Measurements from ENCODE around the gene CCR6.
"Not testable (repeated sequence)": the region's sequence is repeated elsewhere in the genome, so short reads cannot be mapped to it uniquely, and the experiment has no call there.

The CCR6 gene

DNA sequence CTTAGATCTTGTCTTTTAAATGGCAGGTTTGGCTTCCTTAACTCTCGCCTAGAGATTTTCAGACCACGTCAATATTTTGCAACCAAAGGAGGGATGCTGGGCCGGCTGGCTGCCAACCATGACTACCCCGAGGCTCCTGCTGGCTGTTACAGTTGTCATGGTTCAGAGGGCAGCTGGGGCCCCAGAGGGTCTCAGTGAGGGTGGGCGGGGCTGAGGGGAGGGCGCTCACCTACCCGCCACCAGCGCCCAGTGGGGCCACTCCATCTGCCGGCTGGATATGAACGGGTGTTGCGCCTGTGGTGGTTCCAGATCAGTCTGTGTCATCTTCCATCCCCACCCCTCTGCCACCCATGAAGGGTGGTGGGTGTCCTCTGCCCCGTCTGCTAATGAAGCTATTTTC lies 22.6 kb downstream of the CCR6 start:
- no peak for DNase-seq

- DNase-seq: no peak
These were observed 23.2 kb downstream of the CCR6 start for GRCh38 chr6:167146135-167146534.

GRCh38 chr6:167146977-167147376 lies 24.1 kb downstream of the CCR6 start:
- no peak for DNase-seq

DNA sequence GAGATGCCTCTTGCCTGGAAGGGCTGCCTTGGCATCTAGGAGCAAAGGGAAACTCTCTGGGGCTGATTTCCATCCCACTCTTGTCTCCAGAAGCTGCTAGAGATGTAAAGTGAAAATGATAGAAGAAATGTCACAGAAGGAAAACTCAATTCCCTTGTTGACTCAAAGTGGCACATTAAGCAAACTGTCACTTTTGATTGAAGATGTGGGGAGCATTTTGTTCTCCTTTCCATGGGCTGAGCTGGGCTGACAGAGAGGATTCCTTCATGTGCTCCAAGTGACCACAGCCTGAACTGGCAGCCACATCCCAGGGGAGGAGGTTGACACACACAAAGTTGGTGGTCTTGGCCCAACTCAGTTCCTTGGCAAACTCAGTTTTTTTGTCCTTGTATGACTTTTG lies 25.1 kb downstream of the CCR6 start:
- no peak for DNase-seq

GRCh38 chr6:167148997-167149396 lies 26.1 kb downstream of the CCR6 start:
- no peak for DNase-seq

GRCh38 chr6:167150941-167151549 lies 28.1 kb downstream of the CCR6 start:
- DNase-seq: no peak

DNA sequence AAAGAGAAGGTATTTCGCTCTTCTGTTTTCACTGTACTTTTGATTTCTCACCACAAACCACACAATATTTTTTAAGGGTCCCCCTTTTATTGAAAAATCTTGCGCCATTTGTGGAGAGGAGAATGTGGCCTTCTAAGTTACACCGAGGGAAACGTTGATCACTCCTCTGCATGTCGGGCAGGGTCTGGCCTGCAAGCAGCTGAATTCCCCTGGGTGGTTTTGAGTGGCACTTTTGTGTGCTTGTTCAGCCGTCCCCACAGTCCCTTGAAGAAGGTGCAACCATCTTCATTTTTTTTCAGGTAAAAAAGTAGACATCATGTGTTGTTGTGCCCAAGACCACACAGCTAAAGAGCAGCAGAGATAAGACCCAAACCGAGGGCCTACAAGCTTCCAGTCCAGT lies 28.8 kb downstream of the CCR6 start:
- no peak for DNase-seq

- DNase-seq: no peak
These were observed 30.0 kb downstream of the CCR6 start for GRCh38 chr6:167152862-167153261.

- peak in 1 of 2 donors; percentile 43 for DNase-seq
These were observed 30.6 kb downstream of the CCR6 start for GRCh38 chr6:167153521-167153959.

DNA sequence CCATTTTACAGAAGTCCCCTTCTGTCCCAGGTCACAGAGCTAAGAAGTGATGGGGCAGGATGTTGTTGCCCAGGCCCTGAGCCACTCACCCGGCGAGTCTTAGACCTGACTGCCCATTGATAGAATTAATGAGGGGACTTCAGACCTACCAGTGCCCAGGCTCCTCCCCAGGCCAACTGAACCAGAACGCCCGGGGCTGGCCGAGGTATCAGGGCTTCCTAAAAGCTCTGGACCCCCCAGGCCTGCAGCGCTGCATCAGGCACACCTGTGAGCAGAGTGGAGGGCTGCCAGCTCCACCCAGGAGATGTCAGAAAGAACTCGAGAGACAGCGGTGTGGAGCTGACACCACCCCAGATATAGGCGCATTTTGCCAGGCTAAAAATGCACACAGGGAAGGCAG lies 31.4 kb downstream of the CCR6 start:
- DNase-seq: no peak

DNA sequence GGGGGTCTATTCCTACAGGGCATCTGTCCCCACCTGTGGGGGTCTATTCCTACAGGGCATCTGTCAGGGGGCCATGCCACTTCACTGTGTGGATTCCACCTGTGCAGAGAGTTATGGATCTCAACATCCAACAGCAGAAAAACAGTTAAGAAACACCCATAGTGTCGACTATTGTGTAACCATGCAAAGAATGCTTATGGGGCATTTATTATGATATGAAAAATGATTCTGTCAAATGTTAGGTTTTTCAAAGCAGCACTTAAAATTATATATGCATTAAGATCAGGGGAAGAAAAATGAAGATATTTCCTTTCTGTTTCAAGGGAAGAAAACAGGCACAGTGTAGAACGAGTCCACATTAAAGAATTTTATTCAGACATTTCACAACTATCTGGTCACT lies 32.0 kb downstream of the CCR6 start:
- no peak for DNase-seq

- no peak for DNase-seq
These were observed 34.5 kb downstream of the CCR6 start for GRCh38 chr6:167157414-167157813.

DNA sequence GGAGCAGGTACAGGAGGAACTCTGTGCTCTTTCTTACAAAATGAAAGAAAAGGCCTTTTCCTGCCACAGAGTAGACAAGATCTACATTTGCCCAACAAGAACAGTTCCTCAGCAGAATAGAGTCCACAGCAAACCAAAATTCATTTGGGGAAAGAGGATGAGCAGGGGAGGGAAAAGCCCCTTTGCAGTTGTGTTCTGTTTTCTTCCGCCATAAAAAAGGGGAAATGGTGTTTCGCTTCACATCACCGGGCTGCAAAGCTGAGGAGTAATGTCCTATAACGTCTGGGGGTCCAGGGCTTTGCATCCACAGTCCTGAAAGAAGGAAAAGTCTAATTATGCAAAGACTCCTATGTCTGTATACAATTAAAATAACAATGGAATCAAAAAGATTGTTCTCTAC lies 35.0 kb downstream of the CCR6 start, which contains the start of gene GPR31:
TSS of gene GPR31 (minus strand) at position 118 of the 400 bp plus-strand sequence. CDS start 149 bp downstream, outside the sequence.
- DNase-seq: no peak

DNA sequence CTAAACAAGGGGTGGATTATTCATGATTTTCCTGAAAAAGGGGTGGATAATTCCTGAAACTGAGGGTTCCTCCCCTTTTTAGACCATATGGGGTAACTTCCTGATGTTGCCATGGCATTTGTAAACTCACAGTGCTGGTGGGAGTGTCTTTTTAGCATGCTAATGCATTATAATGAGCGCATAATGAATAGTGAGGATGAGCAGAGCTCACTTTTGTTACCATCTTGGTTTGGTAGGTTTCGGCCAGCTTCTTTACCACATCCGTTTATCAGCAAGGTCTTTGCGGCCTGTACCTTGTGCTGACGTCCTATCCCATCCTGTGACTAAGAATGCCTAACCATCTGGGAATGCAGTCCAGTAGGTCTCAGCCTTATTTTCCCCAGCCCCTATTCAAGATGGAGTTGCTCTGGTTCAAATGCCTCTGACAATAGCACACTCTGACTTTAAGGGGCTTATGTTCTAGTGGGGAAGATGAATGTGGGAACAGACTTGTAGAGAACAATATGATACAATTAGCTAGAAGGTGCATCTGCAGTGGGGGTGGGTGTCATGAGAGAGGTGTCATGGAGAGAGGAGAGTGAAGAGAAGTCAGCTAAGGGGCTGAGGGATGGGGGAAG lies 39.1 kb downstream of the CCR6 start:
- DNase-seq: no peak

DNA sequence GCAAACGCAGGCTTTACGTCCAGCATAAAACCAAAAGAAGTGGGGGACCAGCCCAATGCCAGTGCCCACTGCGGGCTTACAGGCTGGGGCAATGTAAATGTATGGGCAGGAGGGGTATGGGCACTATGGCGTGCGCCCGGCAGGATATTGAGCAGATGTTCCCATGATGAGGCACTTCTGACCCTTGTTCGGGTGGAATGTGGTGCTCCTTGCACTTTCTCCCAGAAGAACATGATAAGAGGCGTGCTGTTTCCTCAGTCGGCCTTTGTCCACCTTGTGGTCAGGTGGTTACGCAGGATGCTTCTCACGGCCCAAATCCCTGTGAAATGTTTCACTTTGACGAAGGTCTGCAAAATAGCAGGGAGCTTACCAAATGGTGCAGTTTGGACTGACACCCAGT lies 39.7 kb downstream of the CCR6 start:
- DNase-seq: no peak

GRCh38 chr6:167163476-167164011 lies 40.6 kb downstream of the CCR6 start:
- DNase-seq: no peak

- no peak for DNase-seq
These were observed 41.4 kb downstream of the CCR6 start for GRCh38 chr6:167164261-167164660.

- no peak for DNase-seq
These were observed 43.1 kb downstream of the CCR6 start for GRCh38 chr6:167165858-167166471.

DNA sequence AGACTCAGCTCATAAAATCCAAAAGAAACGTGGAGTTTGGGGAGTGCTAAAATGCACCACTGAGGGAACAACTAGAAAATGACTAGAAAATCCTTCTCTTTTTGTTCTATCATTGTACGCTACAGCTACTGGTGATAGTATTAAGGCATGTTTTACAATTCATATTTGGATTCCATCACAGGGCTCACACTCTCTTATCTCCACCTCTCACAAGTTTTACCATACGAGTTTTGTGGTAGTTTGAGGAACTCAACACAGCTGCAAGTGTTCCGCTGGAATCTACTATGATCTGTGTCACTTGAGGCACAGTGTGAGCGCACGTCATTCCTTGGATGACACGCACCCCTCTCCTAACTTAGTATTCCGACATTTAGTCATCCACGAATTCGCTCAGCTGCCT lies 44.8 kb downstream of the CCR6 start:
- DNase-seq: not testable (repeated sequence)

DNA sequence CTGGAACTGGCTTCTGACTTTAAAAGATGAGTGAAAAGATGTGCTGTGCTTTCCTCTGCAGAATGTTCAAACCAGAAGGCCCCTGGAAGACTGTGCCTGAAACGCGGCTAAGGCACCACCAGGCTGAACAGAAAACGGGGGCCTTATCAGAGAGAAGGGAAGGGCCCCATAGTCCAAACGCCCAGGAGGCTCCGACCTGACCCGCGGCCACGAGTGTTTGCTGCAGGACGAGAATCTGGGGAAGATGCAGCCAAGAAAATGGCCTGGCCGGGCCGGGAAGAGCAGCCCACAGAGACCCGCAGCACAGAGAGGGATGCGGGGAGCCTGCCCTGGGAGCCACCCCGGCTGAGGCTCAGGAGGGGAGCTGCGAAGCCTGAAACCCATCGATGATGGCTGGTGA lies 45.4 kb downstream of the CCR6 start:
- DNase-seq: not testable (repeated sequence)

GRCh38 chr6:167169867-167170266 lies 47.0 kb downstream of the CCR6 start:
- not testable (repeated sequence) for DNase-seq

DNA sequence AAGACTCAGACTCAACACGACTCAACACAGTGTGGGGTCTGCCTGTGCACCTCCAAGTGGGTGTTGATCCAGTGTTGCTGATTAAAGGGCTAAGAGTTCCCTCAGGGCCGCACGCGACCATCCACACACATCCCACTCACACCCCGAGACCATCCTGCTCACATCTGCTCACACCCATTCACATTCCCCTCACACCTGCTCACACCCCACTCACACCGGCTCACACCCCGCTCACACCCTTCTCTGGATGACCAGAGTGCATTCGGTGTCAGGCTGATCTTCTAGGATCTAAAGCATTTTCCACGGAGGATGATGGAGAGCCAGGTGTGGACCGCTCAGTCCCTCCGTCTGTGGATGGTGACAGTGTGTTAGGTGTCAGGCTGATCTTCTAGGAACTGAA lies 48.4 kb downstream of the CCR6 start:
- not testable (repeated sequence) for DNase-seq

DNA sequence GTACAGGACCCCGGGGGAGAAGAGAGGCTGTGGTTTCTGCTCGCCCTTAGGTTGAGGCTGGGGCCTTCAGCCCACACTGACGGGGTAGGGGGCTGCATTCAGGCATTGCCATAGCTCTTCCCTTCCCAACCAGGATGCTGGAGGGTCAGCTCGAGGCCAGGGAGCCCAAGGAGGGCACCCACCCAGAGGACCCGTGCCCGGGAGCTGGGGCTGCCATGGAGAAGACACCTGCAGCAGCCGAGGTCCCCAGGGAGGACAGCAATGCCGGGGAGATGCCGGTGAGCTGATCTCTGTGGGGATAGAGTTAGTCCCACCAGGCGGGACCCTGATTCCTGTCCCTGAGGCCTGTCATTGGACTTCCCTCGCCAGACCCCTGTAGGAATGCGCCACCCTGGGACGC lies 49.1 kb downstream of the CCR6 start:
- not testable (repeated sequence) for DNase-seq

DNA sequence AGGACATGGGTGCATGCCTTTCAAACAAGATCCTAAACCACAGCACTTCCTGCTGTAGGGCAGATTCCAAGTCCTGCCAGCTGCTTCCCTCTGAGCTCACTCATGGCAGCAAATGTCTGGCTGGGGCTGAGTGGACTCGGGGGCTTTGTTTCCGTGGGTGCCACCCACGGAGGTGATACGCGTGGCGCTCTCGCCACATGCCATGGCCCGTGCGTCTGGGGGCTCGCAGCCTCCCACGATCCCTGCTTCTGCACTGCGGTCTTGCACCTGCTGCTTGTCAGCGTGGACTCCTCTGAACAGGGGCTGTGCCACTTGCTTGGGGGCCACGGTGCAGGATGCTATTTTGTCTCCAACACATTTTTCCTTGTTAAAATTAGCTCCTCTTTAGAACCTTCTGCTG lies 54.4 kb downstream of the CCR6 start:
- DNase-seq: not testable (repeated sequence)

Data from bone marrow (tissue), 2 donors.